ENCODE measurements around the gene PACRG.

PACRG gene

DNA sequence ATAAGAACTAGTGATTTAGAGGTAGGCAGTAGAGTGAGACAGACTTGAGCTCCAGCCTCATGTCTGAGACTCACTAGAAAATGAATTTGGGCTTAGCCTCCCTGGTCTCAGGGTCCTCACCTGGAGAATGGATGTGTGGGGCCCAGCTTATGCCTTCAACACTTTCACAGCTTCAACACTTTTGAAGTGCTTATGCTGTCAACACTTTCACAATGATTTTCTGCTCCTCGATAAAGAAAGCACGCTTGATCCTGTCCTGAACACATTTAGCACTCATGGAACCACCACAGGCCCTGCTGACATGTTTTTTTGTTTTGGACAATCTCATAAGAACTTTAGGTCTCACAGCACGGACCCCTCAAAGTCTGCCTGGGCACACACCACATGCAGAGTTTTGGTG lies 229.3 kb downstream of the PACRG start:
- TF ChIP-seq, protein P1, sequence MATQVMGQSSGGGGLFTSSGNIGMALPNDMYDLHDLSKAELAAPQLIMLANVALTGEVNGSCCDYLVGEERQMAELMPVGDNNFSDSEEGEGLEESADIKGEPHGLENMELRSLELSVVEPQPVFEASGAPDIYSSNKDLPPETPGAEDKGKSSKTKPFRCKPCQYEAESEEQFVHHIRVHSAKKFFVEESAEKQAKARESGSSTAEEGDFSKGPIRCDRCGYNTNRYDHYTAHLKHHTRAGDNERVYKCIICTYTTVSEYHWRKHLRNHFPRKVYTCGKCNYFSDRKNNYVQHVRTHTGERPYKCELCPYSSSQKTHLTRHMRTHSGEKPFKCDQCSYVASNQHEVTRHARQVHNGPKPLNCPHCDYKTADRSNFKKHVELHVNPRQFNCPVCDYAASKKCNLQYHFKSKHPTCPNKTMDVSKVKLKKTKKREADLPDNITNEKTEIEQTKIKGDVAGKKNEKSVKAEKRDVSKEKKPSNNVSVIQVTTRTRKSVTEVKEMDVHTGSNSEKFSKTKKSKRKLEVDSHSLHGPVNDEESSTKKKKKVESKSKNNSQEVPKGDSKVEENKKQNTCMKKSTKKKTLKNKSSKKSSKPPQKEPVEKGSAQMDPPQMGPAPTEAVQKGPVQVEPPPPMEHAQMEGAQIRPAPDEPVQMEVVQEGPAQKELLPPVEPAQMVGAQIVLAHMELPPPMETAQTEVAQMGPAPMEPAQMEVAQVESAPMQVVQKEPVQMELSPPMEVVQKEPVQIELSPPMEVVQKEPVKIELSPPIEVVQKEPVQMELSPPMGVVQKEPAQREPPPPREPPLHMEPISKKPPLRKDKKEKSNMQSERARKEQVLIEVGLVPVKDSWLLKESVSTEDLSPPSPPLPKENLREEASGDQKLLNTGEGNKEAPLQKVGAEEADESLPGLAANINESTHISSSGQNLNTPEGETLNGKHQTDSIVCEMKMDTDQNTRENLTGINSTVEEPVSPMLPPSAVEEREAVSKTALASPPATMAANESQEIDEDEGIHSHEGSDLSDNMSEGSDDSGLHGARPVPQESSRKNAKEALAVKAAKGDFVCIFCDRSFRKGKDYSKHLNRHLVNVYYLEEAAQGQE (IDR thresholded peaks at IDR 0.05; ENCODE audit: insufficient read depth in 1 of 2, low read depth in 2 of 2, low read length in 2 of 2), result no peak
- TF ChIP-seq TAF1 (IDR thresholded peaks at IDR 0.05; ENCODE audit: borderline replicate concordance, insufficient read depth, low read length) (no peak), FOXP2 (optimal IDR thresholded peaks at IDR 0.05; ENCODE audit: borderline replicate concordance, extremely low read depth, extremely low read length, insufficient read depth) (no peak), POLR2AphosphoS5 (IDR thresholded peaks at IDR 0.05; ENCODE audit: low read depth, low read length) (no peak), SIN3A (IDR thresholded peaks at IDR 0.05; ENCODE audit: borderline replicate concordance, insufficient read depth, low read length) (no peak)

DNA sequence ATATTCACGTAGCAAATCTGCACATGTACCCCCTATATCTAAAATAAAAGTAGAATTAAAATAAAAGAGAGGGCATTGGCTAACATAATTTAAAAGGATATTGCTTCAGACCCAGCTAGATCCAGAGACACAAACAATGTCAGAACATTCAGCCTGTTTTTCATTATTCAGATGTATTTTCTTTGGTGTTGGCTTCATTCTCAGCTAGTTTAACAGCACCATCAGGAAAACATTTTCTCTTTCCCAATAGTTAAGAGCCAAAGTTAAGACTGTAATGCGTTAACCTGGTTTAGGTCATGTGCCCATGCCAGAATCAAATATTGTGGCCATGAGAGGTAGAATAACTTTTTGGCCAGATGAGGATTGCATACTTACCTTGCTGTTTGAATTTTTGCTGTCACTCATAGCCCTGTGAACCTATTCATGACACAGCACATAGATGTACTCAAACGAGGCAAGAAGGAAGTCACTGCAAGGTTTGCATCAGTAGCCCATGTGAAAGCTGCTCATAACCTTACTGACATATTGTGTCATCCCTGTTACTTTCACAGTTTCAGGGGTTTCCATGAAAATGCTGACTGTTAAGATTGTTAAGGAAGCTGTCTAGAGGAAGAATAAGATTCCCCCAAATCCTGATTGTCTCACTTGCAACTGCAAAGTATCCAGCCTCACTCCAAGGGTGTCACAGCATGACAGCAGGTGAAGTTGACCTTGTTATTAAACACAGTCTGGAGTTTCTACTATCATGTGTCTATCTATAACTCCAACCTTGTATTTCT lies 233.1 kb downstream of the PACRG start:
- TF ChIP-seq SIN3A (IDR thresholded peaks at IDR 0.05; ENCODE audit: borderline replicate concordance, insufficient read depth, low read length) (no peak), FOXP2 (optimal IDR thresholded peaks at IDR 0.05; ENCODE audit: borderline replicate concordance, extremely low read depth, extremely low read length, insufficient read depth) (no peak), POLR2AphosphoS5 (IDR thresholded peaks at IDR 0.05; ENCODE audit: low read depth, low read length) (no peak), TAF1 (IDR thresholded peaks at IDR 0.05; ENCODE audit: borderline replicate concordance, insufficient read depth, low read length) (no peak)
- TF ChIP-seq, protein P1 (IDR thresholded peaks at IDR 0.05; ENCODE audit: insufficient read depth in 1 of 2, low read depth in 2 of 2, low read length in 2 of 2), result no peak

DNA sequence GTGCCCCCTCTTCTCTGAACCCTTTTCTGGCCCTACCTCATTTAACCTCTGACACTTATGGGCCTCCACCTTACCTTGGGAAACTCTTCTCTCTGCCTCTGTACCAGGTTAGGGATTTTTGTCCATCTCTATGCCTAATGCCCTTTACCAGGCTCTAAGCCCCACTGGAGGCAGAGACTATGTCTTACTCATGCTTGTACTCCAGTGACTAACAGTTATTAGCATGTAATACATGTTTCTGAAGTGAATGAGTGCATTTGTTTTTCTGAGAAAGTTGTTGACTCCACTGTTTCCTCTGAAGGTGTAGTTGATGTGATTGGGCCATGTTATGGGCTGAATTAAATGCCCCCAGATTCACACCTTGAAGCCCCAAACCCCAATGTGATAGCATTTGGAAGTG lies 234.3 kb downstream of the PACRG start:
- no peak for TF ChIP-seq SIN3A (IDR thresholded peaks at IDR 0.05; ENCODE audit: borderline replicate concordance, insufficient read depth, low read length)
- no peak for TF ChIP-seq TAF1 (IDR thresholded peaks at IDR 0.05; ENCODE audit: borderline replicate concordance, insufficient read depth, low read length)
- TF ChIP-seq, protein P1 (IDR thresholded peaks at IDR 0.05; ENCODE audit: insufficient read depth in 1 of 2, low read depth in 2 of 2, low read length in 2 of 2), result no peak
- TF ChIP-seq FOXP2 (optimal IDR thresholded peaks at IDR 0.05; ENCODE audit: borderline replicate concordance, extremely low read depth, extremely low read length, insufficient read depth), result no peak
- no peak for TF ChIP-seq POLR2AphosphoS5 (IDR thresholded peaks at IDR 0.05; ENCODE audit: low read depth, low read length)

DNA sequence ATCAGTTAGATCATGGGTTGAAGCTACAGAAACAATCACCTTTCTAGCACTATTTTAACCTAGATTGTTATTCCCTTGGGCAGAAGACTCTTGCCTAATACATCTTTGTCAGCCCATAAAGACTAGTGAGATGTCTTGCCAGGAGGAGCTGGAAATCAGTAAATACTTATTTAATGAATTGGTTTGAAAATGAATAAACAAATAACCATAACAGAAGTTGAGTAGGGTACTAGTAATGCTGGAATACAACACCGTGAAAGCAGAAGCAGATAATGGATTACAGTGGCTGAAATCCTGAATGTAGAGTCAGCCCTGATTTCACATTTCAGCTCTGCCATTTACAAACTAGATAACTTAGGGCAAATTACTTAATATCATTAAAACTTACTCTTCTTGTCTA lies 236.1 kb downstream of the PACRG start:
- no peak for TF ChIP-seq SIN3A (IDR thresholded peaks at IDR 0.05; ENCODE audit: borderline replicate concordance, insufficient read depth, low read length)
- TF ChIP-seq, protein P1 (IDR thresholded peaks at IDR 0.05; ENCODE audit: insufficient read depth in 1 of 2, low read depth in 2 of 2, low read length in 2 of 2), result no peak
